Testis (tissue), 3 donors: ENCODE results near the gene GSKIP. TPM values are rescaled to one million over a fixed set of nuclear protein-coding genes. Genes with fewer than 3 reads are reported as not detected.

Experiments used
- DNase-seq: peaks from one replicate; pipeline ENCODE4 v3.0.0-alpha.2; 2019
- H3K27ac ChIP-seq, 2 donors: fragments of 200-600 bp; sonication (generic); one replicate each; pipeline ENCODE4 v1.5.1; 2019
- H3K27me3 ChIP-seq: fragments of 200-600 bp; sonication (generic); one replicate; pipeline ENCODE4 v1.5.1; 2019
- H3K36me3 ChIP-seq: fragments of 200-600 bp; sonication (generic); one replicate; pipeline ENCODE4 v1.5.1; 2017; ENCODE audit warnings: low read depth; ENCODE audit errors: missing control alignments
- H3K4me1 ChIP-seq: fragments of 200-600 bp; sonication (generic); one replicate; pipeline ENCODE4 v1.5.1; 2019
- H3K4me3 ChIP-seq, 2 donors: fragments of 200-600 bp; sonication (generic); one replicate each; pipeline ENCODE4 v1.5.1; 2017 to 2019
- H3K9me3 ChIP-seq: fragments of 200-600 bp; sonication (generic); one replicate; pipeline ENCODE4 v1.5.1; 2017
- CTCF ChIP-seq, 3 experiments: fragments of 450-650 bp in 2 of 3; fragments of 200-600 bp in 1 of 3; sonication (generic) in 1 of 3; IDR thresholded peaks; one replicate each; pipeline ENCODE4 v1.5.1; 2016 to 2019; ENCODE audit warnings: antibody characterized with exemption in 3 of 3, mild to moderate bottlenecking in 2 of 3, moderate library complexity in 1 of 3
- POLR2A ChIP-seq: fragments of 450-650 bp; IDR thresholded peaks from one replicate; pipeline ENCODE4 v1.6.1; 2017; ENCODE audit warnings: antibody characterized with exemption, mild to moderate bottlenecking, moderate library complexity
- WGBS, 2 donors: methylation state at CpG; one replicate each; pipeline ENCODE4 v1.1.5; 2018; 5-methylcytosine and 5-hydroxymethylcytosine counted together
- intact Hi-C: fragments of 100-400 bp; cut with DNase I; formaldehyde crosslinking; loops from one replicate; pipeline ENCODE4 v1.15.1; 2023; ENCODE audit warnings: low total_unique reads
- polyA plus RNA-seq: library from polyadenylated mRNA; stranded (reverse); fragments of 350-450 nt; fragmentation: Illumina TruSeq; extraction: RNeasy Lipid Tissue Mini Kit (QIAGEN cat#74804); gene quantifications from one replicate; pipeline ENCODE4 v1.2.3, GENCODE V29; 2014; ENCODE audit warnings: low read depth, low replicate concordance; ENCODE audit not compliant: insufficient read depth
- total RNA-seq, 2 donors: library from RNA; depleted of rRNA; stranded (reverse); fragments of >200 nt; gene quantifications; one replicate each; pipeline ENCODE4 v1.2.3, GENCODE V29; 2016

Gene GSKIP
- total and polyA plus RNA-seq, 3 donors from 2014 or later = 11.2 to 68.3 (median 25.4) TPM

- no peak for TF ChIP-seq CTCF (IDR thresholded peaks at IDR 0.05)
- TF ChIP-seq POLR2A = no peak
- Histone ChIP-seq H3K4me1 (no peaks in the 10 kb centered on the region), H3K27me3 (no peaks in the 10 kb centered on the region), H3K36me3 (no peaks in the 10 kb centered on the region), H3K4me3 (no peak overlapping the region), H3K9me3 (no peaks in the 10 kb centered on the region), H3K27ac (no peak overlapping the region)
- intact Hi-C loops = no loop called here
- WGBS, 2 donors = 85 to 89% methylated on average over 7 of the region's 7 CpGs
- no peak for DNase-seq
Measured at GRCh38 chr14:96349286-96350075, 13.8 kb upstream of the GSKIP start.

- 91 to 94% methylated on average over 3 of the region's 3 CpGs for WGBS, 2 donors
- H3K27me3 ChIP-seq = no peaks in the 10 kb centered on the region
- no peaks in the 10 kb centered on the region for H3K9me3 ChIP-seq
- TF ChIP-seq CTCF (IDR thresholded peaks at IDR 0.05) (no peak), POLR2A (no peak)
- DNase-seq = no peak
- no peak overlapping the region for H3K27ac ChIP-seq
- no peaks in the 10 kb centered on the region for H3K36me3 ChIP-seq
- intact Hi-C loops = no loop called here
- H3K4me3 ChIP-seq = no peak overlapping the region
- no peaks in the 10 kb centered on the region for H3K4me1 ChIP-seq
Measured at GRCh38 chr14:96351986-96352385, 11.3 kb upstream of the GSKIP start.

- TF ChIP-seq POLR2A (no peak), CTCF (IDR thresholded peaks at IDR 0.05) (no peak)
- no peaks in the 10 kb centered on the region for H3K4me1 ChIP-seq
- no peaks in the 10 kb centered on the region for H3K36me3 ChIP-seq
- DNase-seq = no peak
- H3K27me3 ChIP-seq = no peaks in the 10 kb centered on the region
- intact Hi-C loops = no loop called here
- no peaks in the 10 kb centered on the region for H3K9me3 ChIP-seq
- 83 to 84% methylated on average over 2 of the region's 2 CpGs for WGBS, 2 donors
- H3K4me3 ChIP-seq = no peak overlapping the region
- H3K27ac ChIP-seq = no peak overlapping the region
Measured at GRCh38 chr14:96352708-96353107, 10.6 kb upstream of the GSKIP start.

- Histone ChIP-seq H3K36me3 (no peaks in the 10 kb centered on the region), H3K27me3 (no peaks in the 10 kb centered on the region), H3K27ac (no peak overlapping the region), H3K4me1 (no peaks in the 10 kb centered on the region), H3K4me3 (no peak overlapping the region), H3K9me3 (no peaks in the 10 kb centered on the region)
- no peak for DNase-seq
- 95% methylated on average over 4 of the region's 4 CpGs for WGBS, 2 donors
- TF ChIP-seq POLR2A (no peak), CTCF (IDR thresholded peaks at IDR 0.05) (no peak)
- intact Hi-C loops = no loop called here
Measured at GRCh38 chr14:96354246-96354645, 9.1 kb upstream of the GSKIP start.

- H3K27me3 ChIP-seq = no peaks in the 10 kb centered on the region
- no peak overlapping the region for H3K27ac ChIP-seq
- intact Hi-C loops = no loop called here
- peaks cover 7% of the 10 kb centered on the region for H3K4me1 ChIP-seq
- WGBS, 2 donors = 88% methylated on average over 3 of the region's 3 CpGs
- DNase-seq = no peak
- H3K4me3 ChIP-seq = no peak overlapping the region
- no peaks in the 10 kb centered on the region for H3K9me3 ChIP-seq
- H3K36me3 ChIP-seq = no peaks in the 10 kb centered on the region
- TF ChIP-seq POLR2A (no peak), CTCF (IDR thresholded peaks at IDR 0.05) (no peak)
Measured at GRCh38 chr14:96357216-96357615, 6.1 kb upstream of the GSKIP start.
